OCI-LY7 (cell line): ENCODE results near the gene LILRB2. TPM values are rescaled to one million over a fixed set of nuclear protein-coding genes. Genes with fewer than 3 reads are reported as not detected.
"Not testable (repeated sequence)": the region's sequence is repeated elsewhere in the genome, so short reads cannot be mapped to it uniquely, and the experiment has no call there.

Experiments
- Bru-seq: library from RNA; stranded (reverse); fragments of 400-500 nt; gene quantifications from one replicate; lab custom pipeline; 2021; lab: Mats Ljungman, UMichigan
- BruChase-seq, 2 experiments: library from RNA; stranded (reverse); fragments of 400-500 nt; gene quantifications; one replicate each; lab custom pipeline; 2021; lab: Mats Ljungman, UMichigan
- BruUV-seq: library from RNA; stranded (reverse); fragments of 400-500 nt; replicated peaks from 2 replicates; lab custom pipeline; 2021; lab: Mats Ljungman, UMichigan
- CTCF ChIA-PET: fragments of 300-600 bp; sonication (Branson Sonifier 250); formaldehyde crosslinking; loops from one replicate; lab custom pipeline; 2022; ENCODE audit warnings: antibody characterized with exemption; ENCODE audit not compliant: unreplicated experiment; lab: Charles Lee
- POLR2A ChIA-PET: fragments of 300-600 bp; sonication (Branson Sonifier 250); formaldehyde crosslinking; loops from one replicate; lab custom pipeline; 2022; ENCODE audit warnings: antibody characterized with exemption; lab: Charles Lee
- DNase-seq: peaks from one replicate; pipeline ENCODE4 v3.0.0-alpha.2; 2015; ENCODE audit warnings: low spot score
- H2AFZ ChIP-seq: fragments of 200-600 bp; sonication (generic), shearing (Covaris generic); 2 replicates; pipeline ENCODE4 v1.6.1; 2014; ENCODE audit warnings: mild to moderate bottlenecking, antibody characterized with exemption, low read length, moderate library complexity
- H3K27ac ChIP-seq: fragments of 200-600 bp; sonication (generic); 2 replicates; pipeline ENCODE4 v1.5.1; 2014; ENCODE audit warnings: mixed run types, low read depth, mild to moderate bottlenecking, moderate library complexity, low read length, inconsistent platforms; ENCODE audit not compliant: poor library complexity, severe bottlenecking
- H3K36me3 ChIP-seq: fragments of 200-600 bp; sonication (generic); 2 replicates; pipeline ENCODE4 v1.6.1; 2014; ENCODE audit warnings: mild to moderate bottlenecking, antibody characterized with exemption, low read length, moderate library complexity, mixed read lengths; ENCODE audit not compliant: insufficient read depth
- H3K4me1 ChIP-seq: fragments of 200-600 bp; sonication (generic); 2 replicates; pipeline ENCODE4 v1.5.1; 2014; ENCODE audit warnings: mild to moderate bottlenecking, low read length; ENCODE audit not compliant: insufficient read depth, poor library complexity, severe bottlenecking
- H3K4me2 ChIP-seq: fragments of 200-600 bp; sonication (generic); 2 replicates; pipeline ENCODE4 v1.6.1; 2014; ENCODE audit warnings: mild to moderate bottlenecking, low read length
- H3K4me3 ChIP-seq: fragments of 200-600 bp; sonication (generic); 2 replicates; pipeline ENCODE4 v1.5.1; 2014; ENCODE audit warnings: mild to moderate bottlenecking, low read depth, low read length; ENCODE audit not compliant: poor library complexity, severe bottlenecking
- H3K79me2 ChIP-seq: fragments of 200-600 bp; sonication (generic); 2 replicates; pipeline ENCODE4 v1.6.1; 2016; ENCODE audit warnings: low read depth, mild to moderate bottlenecking, low read length, moderate library complexity, mixed read lengths; ENCODE audit not compliant: insufficient read depth
- H3K9me2 ChIP-seq: fragments of 200-600 bp; sonication (generic); 2 replicates; pipeline ENCODE4 v1.6.1; 2016; ENCODE audit warnings: mild to moderate bottlenecking, low read length, mixed read lengths; ENCODE audit not compliant: insufficient read depth
- H3K9me3 ChIP-seq: fragments of 200-600 bp; sonication (generic); 2 replicates; pipeline ENCODE4 v1.6.1; 2014; ENCODE audit warnings: mild to moderate bottlenecking, mixed run types, low read length, mixed read lengths
- H4K20me1 ChIP-seq: fragments of 200-600 bp; sonication (generic); 2 replicates; pipeline ENCODE4 v1.6.1; 2014; ENCODE audit warnings: mild to moderate bottlenecking, antibody characterized with exemption, low read length, moderate library complexity, mixed read lengths; ENCODE audit not compliant: insufficient read depth
- EZH2phosphoT487 ChIP-seq: fragments of 200-600 bp; sonication (generic); IDR thresholded peaks from 2 replicates; pipeline ENCODE4 v1.6.1; 2018; ENCODE audit warnings: low read depth, borderline replicate concordance, mild to moderate bottlenecking, mixed run types, antibody characterized with exemption, low read length, moderate library complexity, mixed read lengths
- intact Hi-C: fragments of 100-400 bp; cut with micrococcal nuclease; formaldehyde crosslinking; loops from one replicate; pipeline ENCODE4 v1.10.0; 2022; ENCODE audit not compliant: unreplicated experiment
- long read RNA-seq: library from polyadenylated mRNA; stranded (forward); transcript quantifications from one replicate; pipeline ENCODE4 v2.0.0, GENCODE V29; 2022
- total RNA-seq, 2 experiments: library from RNA; depleted of rRNA in 1 of 2; stranded (reverse); fragments of >200 nt in 1 of 2; shearing (Covaris generic) in 1 of 2; gene quantifications; 2 replicates each; pipeline ENCODE4 v1.2.3, GENCODE V29; 2014 to 2022
- TF ChIP-seq, protein P1 (sequence below): fragments of 200-600 bp; sonication (generic); conservative IDR thresholded peaks from 2 replicates; pipeline ENCODE4 v1.5.1; 2014; ENCODE audit warnings: mild to moderate bottlenecking, antibody characterized with exemption, low read length, moderate library complexity, mixed read lengths

The LILRB2 gene
- total RNA-seq (2014; rRNA removed; shearing (Covaris generic)), result not detected in 2 replicates
- not detected in 2 replicates for total RNA-seq (2022)
- not detected for Bru-seq, nascent RNA
- not detected for BruChase-seq, experiment 1, labeled RNA remaining after a 6-hour chase
- BruChase-seq, experiment 2, labeled RNA remaining after a 2-hour chase, result percentile 11 among the genes with signal in this experiment
- long read RNA-seq, partial matches to known transcripts, result 0 of 1 reads
- long read RNA-seq, other reads (novel, unspliced or antisense), result 0 of 1 reads

DNA sequence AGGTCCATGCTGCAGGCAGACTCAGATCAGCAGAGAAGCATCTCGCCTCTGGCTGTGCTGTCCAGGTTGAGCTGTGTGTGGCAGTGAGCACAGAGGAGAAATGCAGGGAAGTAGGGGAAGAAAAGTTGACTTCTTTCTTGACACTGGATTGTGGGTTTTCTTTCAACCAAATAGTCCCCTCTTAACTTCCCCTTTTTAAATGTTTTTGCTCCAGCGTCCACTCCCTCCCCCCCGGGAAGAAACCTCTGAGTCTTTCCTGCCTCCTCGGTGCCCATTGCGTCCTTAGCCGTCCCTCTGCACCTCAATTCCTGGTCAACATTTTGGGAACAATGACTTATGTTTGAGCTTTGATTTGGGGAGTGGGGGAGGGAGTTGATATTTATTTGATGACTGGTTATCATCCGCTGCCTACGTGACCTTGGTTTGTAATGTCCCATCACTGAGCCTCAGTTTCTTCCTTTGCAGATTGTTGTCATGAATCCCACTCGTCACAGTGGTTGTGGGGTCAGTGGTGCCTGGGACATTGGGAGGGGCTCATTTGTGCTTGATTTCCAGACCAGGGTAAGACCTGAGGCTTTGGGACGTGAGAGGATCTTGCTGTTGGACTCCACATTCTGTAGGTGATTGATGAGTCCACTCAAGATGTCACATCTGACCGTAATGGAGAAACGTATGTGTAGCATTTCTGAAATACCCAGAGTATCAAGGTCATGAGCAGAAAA, at the start of gene LILRB2:
LILRB2 (minus strand) TSS at position 104 of the 722 bp plus-strand sequence. CDS start 614 bp downstream, outside the sequence.
- BruUV-seq, result no TSS peak
- TF ChIP-seq EZH2phosphoT487, result no peak
- TF ChIP-seq, protein P1, sequence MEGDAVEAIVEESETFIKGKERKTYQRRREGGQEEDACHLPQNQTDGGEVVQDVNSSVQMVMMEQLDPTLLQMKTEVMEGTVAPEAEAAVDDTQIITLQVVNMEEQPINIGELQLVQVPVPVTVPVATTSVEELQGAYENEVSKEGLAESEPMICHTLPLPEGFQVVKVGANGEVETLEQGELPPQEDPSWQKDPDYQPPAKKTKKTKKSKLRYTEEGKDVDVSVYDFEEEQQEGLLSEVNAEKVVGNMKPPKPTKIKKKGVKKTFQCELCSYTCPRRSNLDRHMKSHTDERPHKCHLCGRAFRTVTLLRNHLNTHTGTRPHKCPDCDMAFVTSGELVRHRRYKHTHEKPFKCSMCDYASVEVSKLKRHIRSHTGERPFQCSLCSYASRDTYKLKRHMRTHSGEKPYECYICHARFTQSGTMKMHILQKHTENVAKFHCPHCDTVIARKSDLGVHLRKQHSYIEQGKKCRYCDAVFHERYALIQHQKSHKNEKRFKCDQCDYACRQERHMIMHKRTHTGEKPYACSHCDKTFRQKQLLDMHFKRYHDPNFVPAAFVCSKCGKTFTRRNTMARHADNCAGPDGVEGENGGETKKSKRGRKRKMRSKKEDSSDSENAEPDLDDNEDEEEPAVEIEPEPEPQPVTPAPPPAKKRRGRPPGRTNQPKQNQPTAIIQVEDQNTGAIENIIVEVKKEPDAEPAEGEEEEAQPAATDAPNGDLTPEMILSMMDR, result no peak
- Histone ChIP-seq H3K27ac (no peak within 1 kb of the TSS), H3K4me2 (no peak within 1 kb of the TSS), H3K4me1 (peaks cover 22% of the 10 kb centered on the region), H3K9me2 (no peaks in the 10 kb centered on the region), H3K79me2 (no peaks in the 10 kb centered on the region), H2AFZ (no peak within 1 kb of the TSS), H3K4me3 (no peak within 1 kb of the TSS), H4K20me1 (no peaks in the 10 kb centered on the region), H3K9me3 (no peaks in the 10 kb centered on the region), H3K36me3 (no peaks in the 10 kb centered on the region)
- ChIA-PET CTCF (no interaction called here), POLR2A (no interaction called here)
- intact Hi-C loops, result no loop called here
- DNase-seq, result no peak

DNA sequence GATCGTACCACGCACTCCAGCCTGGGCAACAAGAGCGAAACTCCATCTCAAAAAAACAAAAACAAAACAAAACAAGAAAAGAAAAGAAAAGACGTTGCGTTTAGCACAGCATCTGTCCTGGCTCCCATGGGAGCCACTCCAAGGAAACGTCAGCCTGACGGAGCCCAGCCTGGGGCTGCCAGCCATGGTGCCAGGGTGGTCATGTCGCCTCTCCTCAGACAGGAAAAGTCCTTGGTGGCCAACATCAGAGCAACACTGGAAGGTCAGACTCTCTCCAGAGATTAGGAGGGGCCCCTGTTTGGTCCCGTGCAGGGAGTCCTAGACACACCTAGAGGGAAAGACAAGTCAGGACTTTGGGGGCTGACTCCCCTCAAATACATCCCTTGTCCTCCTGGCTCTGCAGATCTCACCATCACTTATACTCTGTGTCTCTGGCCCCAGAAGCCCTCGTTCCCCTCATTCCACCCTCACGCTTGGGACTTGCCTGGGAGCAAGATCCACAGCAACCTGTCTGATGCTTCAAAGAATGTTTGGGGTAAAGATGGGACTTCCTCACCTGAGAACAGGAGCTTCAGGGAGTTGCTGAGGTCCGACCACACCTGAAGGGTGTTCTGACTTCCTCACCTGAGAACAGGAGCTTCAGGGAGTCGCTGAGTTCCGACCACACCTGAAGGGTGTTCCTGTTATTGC, 48.7 kb upstream of the LILRB2 start:
- ChIA-PET CTCF (no interaction called here), POLR2A (no interaction called here)
- H4K20me1 ChIP-seq, result no peaks in the 10 kb centered on the region
- no peak for DNase-seq
- no peaks in the 10 kb centered on the region for H3K9me2 ChIP-seq
- no peaks in the 10 kb centered on the region for H3K79me2 ChIP-seq
- no peak overlapping the region for H3K27ac ChIP-seq
- TF ChIP-seq, protein P1, result no peak
- no TSS peak for BruUV-seq
- H3K4me1 ChIP-seq, result peaks cover 6% of the 10 kb centered on the region
- no peaks in the 10 kb centered on the region for H3K36me3 ChIP-seq
- H3K4me2 ChIP-seq, result no peak overlapping the region
- H3K9me3 ChIP-seq, result no peaks in the 10 kb centered on the region
- no peak overlapping the region for H3K4me3 ChIP-seq
- H2AFZ ChIP-seq, result no peak overlapping the region
- intact Hi-C loops, result no loop called here

DNA sequence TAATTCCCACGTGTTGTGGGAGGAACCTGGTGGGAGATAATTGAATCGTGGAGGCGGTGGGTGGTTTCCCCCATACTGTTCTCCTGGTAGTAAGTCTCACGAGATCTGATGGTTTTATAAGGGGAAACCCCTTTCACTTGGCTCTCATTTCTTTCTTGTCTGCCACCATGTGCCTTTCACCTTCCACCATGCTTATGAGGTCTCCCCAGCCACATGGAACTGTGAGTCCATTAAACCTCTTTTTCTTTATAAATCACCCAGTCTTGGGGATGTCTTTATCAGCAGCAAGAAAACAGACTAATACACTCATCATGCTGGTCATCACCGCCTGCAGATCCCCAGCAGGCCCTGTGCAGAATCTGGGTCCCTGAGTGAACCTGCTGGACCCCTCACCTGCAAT, 47.9 kb upstream of the LILRB2 start:
- BruUV-seq, H3K27ac ChIP-seq, intact Hi-C loops, CTCF ChIA-PET, H3K9me3 ChIP-seq, H3K36me3 ChIP-seq, H3K4me1 ChIP-seq, H3K4me3 ChIP-seq, H2AFZ ChIP-seq, POLR2A ChIA-PET, H4K20me1 ChIP-seq, H3K79me2 ChIP-seq, DNase-seq, H3K9me2 ChIP-seq, H3K4me2 ChIP-seq: not testable (repeated sequence)
